ENCODE results near the gene TMEM217. TPM values are rescaled to one million over a fixed set of nuclear protein-coding genes. Genes with fewer than 3 reads are reported as not detected.
"Not testable (repeated sequence)": the region's sequence is repeated elsewhere in the genome, so short reads cannot be mapped to it uniquely, and the experiment has no call there.

Gene TMEM217
- 0.84 TPM for total RNA-seq

DNA sequence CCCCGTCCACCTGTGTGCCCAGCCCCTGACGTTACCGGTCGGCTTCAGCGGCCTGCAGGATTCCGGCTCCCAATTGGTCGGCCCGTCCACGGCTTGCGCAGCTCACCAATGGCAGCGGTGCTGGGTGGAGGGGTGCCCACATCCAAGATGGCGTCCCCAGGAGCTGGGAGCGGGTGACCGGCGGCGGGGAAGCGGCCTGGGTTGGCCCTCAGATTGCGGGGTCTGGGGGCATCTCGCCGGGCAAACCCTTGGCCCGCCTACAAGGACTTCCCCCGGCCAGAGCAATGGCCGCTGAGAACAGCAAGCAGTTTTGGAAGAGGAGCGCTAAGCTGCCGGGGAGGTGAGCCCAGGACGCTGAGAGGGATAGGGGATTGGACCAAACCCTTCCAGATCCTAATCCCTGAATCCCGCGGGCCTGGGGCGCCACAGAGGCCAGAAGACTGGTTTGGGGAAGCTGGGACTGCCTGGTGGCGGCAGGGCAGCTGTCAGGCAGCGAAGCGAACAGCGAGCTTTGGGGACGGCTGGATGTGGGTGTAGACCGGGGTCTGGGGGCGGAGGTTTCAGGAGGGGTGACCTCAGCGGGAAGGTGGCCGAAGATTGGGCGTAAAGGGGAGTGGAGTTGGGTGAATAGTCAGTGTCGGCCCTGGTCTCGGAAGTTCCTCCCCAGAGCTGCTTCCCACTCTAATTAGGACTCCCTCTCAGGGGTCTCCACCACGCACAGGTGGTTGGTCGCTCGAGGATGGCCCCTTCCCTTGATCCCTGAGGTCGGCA, at the start of gene TMEM217, which contains the start of gene TBC1D22B:
TSS of gene TMEM217 (minus strand) at position 511 of the 771 bp plus-strand sequence. CDS start 39,114 bp downstream, outside the sequence.
TSS of gene TBC1D22B (plus strand) at position 139 of the 771 bp plus-strand sequence. CDS start at position 285, 146 bp downstream.
- peak; percentile 99 for ATAC-seq

DNA sequence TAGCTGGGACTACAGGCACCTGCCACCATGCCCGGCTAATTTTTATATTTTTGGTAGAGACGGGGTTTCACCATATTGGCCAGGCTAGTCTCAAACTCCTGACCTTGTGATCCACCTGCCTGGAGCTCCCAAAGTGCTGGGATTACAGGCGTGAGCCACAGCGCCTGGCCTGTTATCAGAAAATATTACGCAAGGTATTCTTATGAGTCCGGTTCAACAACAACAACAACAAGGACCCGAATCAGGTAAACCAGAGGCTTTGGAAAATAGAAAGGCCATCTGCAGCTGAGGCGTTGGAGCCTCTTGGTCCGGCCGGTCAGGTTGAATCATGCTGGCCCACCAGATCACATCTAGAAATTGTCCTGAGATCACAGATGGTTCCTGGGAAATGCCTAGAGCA, 49.5 kb upstream of the TMEM217 start:
- ATAC-seq: peak; percentile 11

DNA sequence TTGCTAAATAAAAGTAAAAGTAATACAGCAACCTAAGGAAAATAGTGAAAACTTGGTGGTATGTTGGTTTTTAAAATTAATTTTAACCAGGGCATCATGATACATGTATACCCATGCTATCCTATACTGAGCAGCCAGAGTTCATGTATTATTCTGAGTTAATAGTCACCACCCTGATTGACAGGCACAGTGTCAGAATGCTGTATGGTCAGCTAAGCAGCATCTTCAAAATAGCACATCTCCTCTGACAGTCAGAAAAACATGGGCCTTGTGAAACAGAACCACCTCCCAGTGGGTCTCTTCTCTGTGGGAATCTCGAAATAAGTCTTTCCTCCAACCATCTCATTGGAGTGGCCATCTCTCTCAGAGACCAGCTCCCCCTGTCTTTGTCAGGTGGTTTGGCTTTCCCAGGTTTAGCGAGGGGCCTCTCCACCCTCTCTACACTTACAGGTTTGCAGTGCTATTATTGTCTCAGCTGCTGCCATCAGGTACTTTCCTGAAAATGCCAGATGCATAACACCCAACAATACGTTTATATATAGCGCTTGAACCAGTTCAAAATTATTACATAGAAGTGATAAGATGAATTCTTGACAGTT, 48.8 kb upstream of the TMEM217 start:
- no peak for ATAC-seq

DNA sequence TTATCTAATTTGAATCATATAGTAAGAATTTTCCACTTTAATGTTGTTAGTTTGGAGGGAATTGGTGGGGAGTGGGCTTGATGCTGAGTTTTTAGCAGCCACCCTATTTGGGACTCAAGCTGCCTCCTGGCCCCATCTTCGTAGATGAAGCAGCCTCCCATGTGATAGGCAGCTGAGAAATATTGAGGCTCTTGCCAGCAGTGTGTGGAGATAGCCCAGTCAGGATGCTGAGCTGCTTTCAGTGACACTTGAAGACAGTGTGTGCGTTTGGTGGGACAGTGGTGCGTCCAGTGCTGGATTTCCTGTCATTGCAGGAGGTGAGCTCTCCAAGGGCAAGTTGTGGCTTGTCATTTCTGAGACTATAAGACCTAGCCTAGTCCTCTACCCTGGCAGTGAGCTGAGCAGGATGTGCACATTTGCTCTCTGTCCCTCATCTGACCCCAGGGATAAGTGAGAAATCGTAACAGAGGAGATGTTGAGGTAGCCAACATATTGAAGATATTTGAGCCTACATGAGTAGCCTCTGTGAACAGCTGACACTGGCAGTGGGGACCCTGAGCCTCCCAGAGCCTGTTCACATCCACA, 48.0 kb upstream of the TMEM217 start:
- peak; percentile 58 for ATAC-seq

DNA sequence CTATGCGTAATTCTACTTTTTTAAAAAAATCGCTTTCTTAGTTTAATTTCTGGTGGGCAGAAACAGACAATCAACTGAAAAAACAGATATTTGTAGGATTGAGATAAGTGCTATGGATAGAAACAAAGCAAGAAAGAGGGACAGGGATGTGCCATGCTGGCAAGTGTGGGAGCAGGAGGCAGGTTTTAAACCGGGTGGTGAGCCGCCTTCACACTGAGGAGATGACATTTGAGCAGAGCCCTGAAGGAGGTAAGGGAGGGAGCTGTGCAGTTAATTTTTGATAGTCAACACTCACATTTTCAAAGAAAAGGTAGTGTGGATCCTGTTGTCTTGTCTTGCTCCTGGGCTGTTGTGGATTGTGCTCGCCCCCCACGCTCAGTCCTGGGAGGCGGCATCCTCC, 46.8 kb upstream of the TMEM217 start:
- ATAC-seq: no peak

GRCh38 chr6:37303891-37304503, 46.1 kb upstream of the TMEM217 start:
- peak; percentile 73 for ATAC-seq

- peak; percentile 43 for ATAC-seq
These were observed 45.2 kb upstream of the TMEM217 start for GRCh38 chr6:37303091-37303660.

GRCh38 chr6:37302086-37302686, 44.2 kb upstream of the TMEM217 start:
- ATAC-seq: peak; percentile 25

GRCh38 chr6:37299990-37300389, 42.0 kb upstream of the TMEM217 start:
- ATAC-seq: no peak

- no peak for ATAC-seq
These were observed 41.0 kb upstream of the TMEM217 start for GRCh38 chr6:37298958-37299357.

DNA sequence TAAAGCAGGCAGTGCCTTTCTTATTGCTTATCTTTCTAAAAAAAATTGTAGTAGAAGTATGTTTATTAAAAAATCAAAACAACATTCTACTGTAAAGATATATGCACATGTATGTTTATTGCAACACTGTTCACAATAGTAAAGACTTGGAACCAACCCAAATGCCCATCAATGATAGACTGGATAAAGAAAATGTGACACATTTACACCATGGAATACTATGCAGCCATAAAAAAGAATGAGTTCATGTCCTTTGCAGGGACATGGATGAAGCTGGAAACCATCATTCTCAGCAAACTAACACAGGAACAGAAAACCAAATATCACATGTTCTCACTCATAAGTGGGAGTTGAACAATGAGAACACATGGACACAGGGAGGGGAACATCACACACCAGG, 39.7 kb upstream of the TMEM217 start:
- not testable (repeated sequence) for ATAC-seq

DNA sequence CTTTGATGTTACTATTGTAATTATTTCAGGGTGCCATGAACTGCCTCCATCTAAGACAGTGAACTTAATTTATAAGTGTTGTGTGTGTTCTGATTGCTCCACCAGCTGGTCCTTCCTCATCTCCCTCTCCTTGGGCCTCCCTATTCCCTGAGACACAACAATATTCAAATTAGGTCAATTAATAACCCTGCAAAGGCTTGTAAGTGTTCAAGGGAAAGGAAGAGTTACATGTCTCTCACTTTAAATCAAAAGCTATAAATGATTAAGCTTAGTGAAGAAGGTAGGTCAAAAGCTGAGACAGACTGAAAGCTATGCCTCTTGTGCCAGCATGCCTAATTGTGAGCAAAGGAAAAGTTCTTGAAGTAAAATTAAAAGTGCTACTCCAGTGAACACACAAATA, 35.5 kb upstream of the TMEM217 start:
- no peak for ATAC-seq

DNA sequence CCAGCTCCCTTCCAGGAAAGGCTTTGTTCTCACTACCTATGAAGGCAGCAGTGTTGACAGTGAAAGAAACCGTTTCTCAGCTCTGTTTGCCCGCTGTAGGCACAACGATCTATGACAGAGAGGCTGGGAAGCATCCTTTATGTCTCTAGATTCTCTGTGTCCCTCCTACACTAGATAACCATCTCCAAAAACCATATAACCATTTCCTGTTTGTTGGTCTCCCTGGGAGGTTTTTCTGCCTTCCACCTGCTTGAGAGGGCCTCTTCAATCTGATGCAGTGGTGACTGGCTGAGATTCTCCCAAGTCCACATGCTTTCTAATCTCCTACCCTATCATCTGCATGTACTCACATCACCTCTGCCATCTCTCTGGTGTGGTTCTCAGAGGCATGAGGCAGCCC, 32.0 kb upstream of the TMEM217 start:
- no peak for ATAC-seq

- ATAC-seq: no peak
These were observed 30.3 kb upstream of the TMEM217 start for GRCh38 chr6:37288247-37288646.

DNA sequence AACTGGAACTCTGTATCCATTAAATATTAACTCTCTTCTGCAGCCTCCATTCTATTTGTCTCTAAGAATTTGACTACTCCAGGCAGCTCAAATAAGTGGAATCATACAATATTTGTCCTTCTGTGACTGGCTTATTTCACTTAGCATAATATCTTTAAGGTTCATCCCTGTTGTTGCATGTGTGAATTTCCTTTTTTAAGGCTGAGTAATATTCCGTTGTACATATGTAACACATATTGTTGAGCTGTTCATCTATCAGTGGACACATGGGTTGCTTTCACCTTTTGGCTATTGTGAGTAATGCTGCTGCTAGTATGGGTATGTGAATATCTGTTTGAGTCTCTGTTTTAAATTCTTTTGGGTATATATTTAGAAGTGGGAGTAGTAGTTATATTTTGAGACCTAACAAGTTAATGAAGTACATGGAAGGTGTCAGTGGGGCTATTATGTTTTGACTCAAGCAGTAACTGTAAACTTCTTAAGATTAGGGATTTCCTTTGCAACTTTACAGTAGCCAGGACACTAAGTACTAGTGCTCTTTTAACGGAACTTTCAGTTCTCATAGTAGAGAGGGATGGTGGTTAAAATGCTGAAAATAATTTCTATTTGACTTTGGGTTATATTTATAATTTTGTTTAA, 29.7 kb upstream of the TMEM217 start:
- ATAC-seq: no peak

- no peak for ATAC-seq
These were observed 27.9 kb upstream of the TMEM217 start for GRCh38 chr6:37285861-37286311.

GRCh38 chr6:37284781-37285180, 26.8 kb upstream of the TMEM217 start:
- ATAC-seq: no peak

- ATAC-seq: no peak
These were observed 25.8 kb upstream of the TMEM217 start for GRCh38 chr6:37283671-37284151.

DNA sequence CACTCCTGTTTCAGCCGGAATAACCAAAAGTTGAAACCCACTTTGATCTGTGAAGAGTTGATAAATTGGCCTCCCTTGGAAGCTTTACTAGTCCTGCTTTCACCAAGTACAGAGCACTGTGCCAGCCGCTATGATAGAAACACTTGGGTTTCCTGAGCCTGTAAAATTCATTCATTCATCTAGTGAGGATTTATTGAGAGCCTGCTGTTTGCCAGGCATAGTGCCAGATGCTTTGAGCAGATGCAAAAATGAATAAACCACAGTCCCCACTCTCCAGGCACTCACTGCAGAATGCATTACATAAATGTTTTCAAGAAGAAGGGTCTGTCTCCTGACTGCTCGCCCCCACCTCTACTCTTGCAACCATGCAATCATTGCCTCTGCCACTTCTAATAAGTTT, 25.3 kb upstream of the TMEM217 start:
- no peak for ATAC-seq

GRCh38 chr6:37282371-37282770, 24.4 kb upstream of the TMEM217 start:
- ATAC-seq: no peak

- ATAC-seq: peak; percentile 24
These were observed 22.4 kb upstream of the TMEM217 start for GRCh38 chr6:37280162-37280887.
